Spleen (tissue), 7 donors: ENCODE data around the gene SSBP3.

Experiments
- CTCF ChIP-seq, 11 experiments: fragments of 200-600 bp in 7 of 11; fragments of 450-650 bp in 4 of 11; sonication (generic) in 4 of 11; IDR thresholded peaks in 8 of 11; conservative IDR thresholded peaks in 3 of 11; 1 replicate in 7 of 11; 2 replicates in 4 of 11; pipeline versions ENCODE4 v1.4.0 to v1.8.0; 2016 to 2021; ENCODE audit warnings: antibody characterized with exemption in 11 of 11, inconsistent platforms in 4 of 11, mild to moderate bottlenecking in 1 of 11
- POLR2AphosphoS5 ChIP-seq, 3 donors: sonication (generic); formaldehyde crosslinking; IDR thresholded peaks; one replicate each; pipeline ENCODE4 v1.5.1; 2017; ENCODE audit warnings: antibody characterized with exemption in 3 of 3
- donor health status: DM: no; HTN: no; CAD: no; lungs with moderate emphysema.
- donor health status: DM: no; HTN: no; CAD: no.
- donor health status: DM: no; HTN: no; CAD: no.

- TF ChIP-seq CTCF (IDR thresholded peaks at IDR 0.05 in 8 of 11, conservative IDR thresholded peaks at IDR 0.05 in 3 of 11) (no peak), POLR2AphosphoS5 (IDR thresholded peaks at IDR 0.05) (no peak)
These were observed 10.9 kb upstream of the SSBP3 start for GRCh38 chr1:54417123-54417522.
